Measurements from ENCODE around the gene ABR.
A peak's percentile ranks its signal among the peaks of the same experiment; 100 is the strongest.

ABR gene

GRCh38 chr17:1025733-1026598 lies 153.8 kb downstream of the ABR start:
- DNase-seq = no peak
- intact Hi-C loops (cut with DNase I) = no loop called here

GRCh38 chr17:1024076-1024475 lies 155.7 kb downstream of the ABR start:
- intact Hi-C loops (cut with DNase I) = no loop called here
- DNase-seq = no peak

GRCh38 chr17:1022278-1023024 lies 157.3 kb downstream of the ABR start:
- peak in 1 of 10 donors; percentile 85 for DNase-seq
- intact Hi-C loops (cut with DNase I) = no loop called here

- intact Hi-C loops (cut with DNase I) = no loop called here
- no peak for DNase-seq
Measured at GRCh38 chr17:1021147-1021546, 158.6 kb downstream of the ABR start.

- intact Hi-C loops (cut with DNase I) = no loop called here
- peak in 1 of 10 donors; percentile 85 for DNase-seq
Measured at GRCh38 chr17:1019451-1019850, 160.3 kb downstream of the ABR start.

- no peak for DNase-seq
- intact Hi-C loops (cut with DNase I) = no loop called here
Measured at GRCh38 chr17:1018547-1018946, 161.2 kb downstream of the ABR start.

- intact Hi-C loops (cut with DNase I) = no loop called here
- peak in 4 of 10 donors; percentile 26 to 72 (median 66) for DNase-seq
Measured at GRCh38 chr17:1013729-1014090, 166.1 kb downstream of the ABR start.

GRCh38 chr17:1012823-1013728 lies 166.7 kb downstream of the ABR start:
- peak in 3 of 10 donors; percentile 74 to 81 (median 76) for DNase-seq
- intact Hi-C loops (cut with DNase I) = no loop called here

- DNase-seq = peak in 2 of 10 donors; percentile 58 to 72
Measured at GRCh38 chr17:1011760-1012735, 167.7 kb downstream of the ABR start.

GRCh38 chr17:1011138-1011537 lies 168.6 kb downstream of the ABR start:
- DNase-seq = peak in 2 of 10 donors; percentile 55 to 76
- intact Hi-C loops (cut with DNase I) = no loop called here

More at GRCh38 chr17:1011760-1012735, 167.7 kb downstream of the ABR start:
- intact Hi-C loops (cut with DNase I) = no loop called here

GRCh38 chr17:1010586-1010985 lies 169.2 kb downstream of the ABR start:
- DNase-seq = peak in 3 of 10 donors; percentile 50 to 78 (median 73)
- intact Hi-C loops (cut with DNase I) = no loop called here

GRCh38 chr17:1010086-1010450 lies 169.7 kb downstream of the ABR start:
- intact Hi-C loops (cut with DNase I) = no loop called here
- DNase-seq = peak in 2 of 10 donors; percentile 47 to 64

- peak in 2 of 10 donors; percentile 58 to 66 for DNase-seq
- intact Hi-C loops (cut with DNase I) = no loop called here
Measured at GRCh38 chr17:1009229-1010085, 170.3 kb downstream of the ABR start.

- intact Hi-C loops (cut with DNase I) = no loop called here
- peak in 3 of 10 donors; percentile 83 to 89 (median 87) for DNase-seq
Measured at GRCh38 chr17:1008008-1008761, 171.6 kb downstream of the ABR start.

GRCh38 chr17:1007310-1008007 lies 172.3 kb downstream of the ABR start:
- intact Hi-C loops (cut with DNase I) = no loop called here

GRCh38 chr17:1006054-1006453 lies 173.7 kb downstream of the ABR start:
- intact Hi-C loops (cut with DNase I) = no loop called here
- peak in 2 of 10 donors; percentile 80 to 83 for DNase-seq

More at GRCh38 chr17:1007310-1008007, 172.3 kb downstream of the ABR start:
- peak in 3 of 10 donors; percentile 55 to 73 (median 69) for DNase-seq
